Activated naive CD4-positive, alpha-beta T cell treated with anti-CD3 and anti-CD28 coated beads, Interleukin-2, amount 10 ng/mL, durations not matched to agents 7 days and 5 days (primary cell): ENCODE data around the gene SOX6.

ENCODE experiments used
- CTCF ChIA-PET: fragments of 350-600 bp; sonication (Branson Sonifier 250); formaldehyde crosslinking; loops from one replicate; lab custom pipeline; 2021; ENCODE audit warnings: antibody characterized with exemption; lab: Charles Lee
- DNase-seq: peaks from one replicate; pipeline ENCODE4 v3.0.0-alpha.2; 2020
- H3K27ac Mint-ChIP-seq: one replicate; pipeline ENCODE4 v1.8.0; 2021; ENCODE audit warnings: mild to moderate bottlenecking, moderate library complexity, mixed read lengths
- H3K27me3 Mint-ChIP-seq: one replicate; pipeline ENCODE4 v1.8.0; 2021; ENCODE audit warnings: mild to moderate bottlenecking, mixed read lengths
- H3K36me3 Mint-ChIP-seq: one replicate; pipeline ENCODE4 v1.8.0; 2021; ENCODE audit warnings: mixed read lengths
- H3K4me1 Mint-ChIP-seq: one replicate; pipeline ENCODE4 v1.8.0; 2021; ENCODE audit warnings: mixed read lengths
- H3K4me3 Mint-ChIP-seq: one replicate; pipeline ENCODE4 v1.8.0; 2021; ENCODE audit warnings: mild to moderate bottlenecking, moderate library complexity, mixed read lengths
- H3K9me3 Mint-ChIP-seq: one replicate; pipeline ENCODE4 v1.8.0; 2021; ENCODE audit warnings: mixed read lengths

Gene SOX6

GRCh38 chr11:16136792-16137390 is 219.5 kb downstream of the SOX6 start:
- Mint-ChIP-seq H3K9me3 (peaks cover 12% of the 10 kb centered on the region), H3K27ac (no peak overlapping the region), H3K36me3 (no peaks in the 10 kb centered on the region), H3K4me1 (no peaks in the 10 kb centered on the region), H3K27me3 (no peaks in the 10 kb centered on the region), H3K4me3 (no peak overlapping the region)
- DNase-seq, result no peak
- CTCF ChIA-PET, result no interaction called here

DNA sequence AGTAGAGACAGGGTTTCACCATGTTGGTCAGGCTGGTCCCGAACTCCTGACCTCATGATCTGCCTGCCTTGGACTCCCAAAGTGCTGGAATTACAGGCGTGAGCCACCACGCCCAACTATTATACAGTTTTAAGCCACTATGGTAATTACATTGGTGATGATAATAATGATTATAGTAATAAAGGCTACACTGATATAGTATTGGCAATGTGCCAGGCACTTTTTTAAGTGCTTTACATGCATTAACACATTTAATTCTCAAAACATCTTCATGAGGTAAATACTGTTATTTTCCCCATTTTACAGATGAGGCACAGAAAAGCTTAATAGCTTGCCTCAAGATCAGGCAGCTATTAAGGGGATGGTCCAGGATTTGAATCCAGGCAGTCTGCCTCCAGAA is 222.5 kb downstream of the SOX6 start:
- Mint-ChIP-seq H3K9me3 (peaks cover 7% of the 10 kb centered on the region), H3K4me1 (no peaks in the 10 kb centered on the region), H3K36me3 (no peaks in the 10 kb centered on the region), H3K4me3 (no peak overlapping the region), H3K27ac (no peak overlapping the region), H3K27me3 (no peaks in the 10 kb centered on the region)
- DNase-seq, result no peak
- CTCF ChIA-PET, result no interaction called here

DNA sequence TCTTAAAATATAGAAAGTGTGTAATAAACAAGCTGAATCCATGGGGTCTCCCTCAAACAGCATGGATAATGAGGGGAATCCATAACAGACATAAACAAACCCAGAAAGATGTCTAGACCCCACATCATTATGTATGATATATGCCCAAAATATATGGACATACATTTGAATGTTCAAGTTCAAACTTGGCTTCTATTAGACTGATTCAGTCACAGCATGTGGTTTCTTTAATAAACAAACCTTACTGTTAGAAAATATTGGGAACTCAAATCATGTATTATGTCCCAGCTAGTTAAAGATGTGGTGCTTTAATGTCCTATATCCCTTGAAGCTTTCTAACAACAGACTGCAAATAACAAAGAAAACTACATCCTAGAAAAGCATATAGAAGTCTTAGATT is 228.6 kb downstream of the SOX6 start:
- CTCF ChIA-PET, result no interaction called here
- Mint-ChIP-seq H3K4me1 (no peaks in the 10 kb centered on the region), H3K9me3 (peaks cover 4% of the 10 kb centered on the region), H3K36me3 (no peaks in the 10 kb centered on the region), H3K27me3 (no peaks in the 10 kb centered on the region), H3K27ac (no peak overlapping the region), H3K4me3 (no peak overlapping the region)
- DNase-seq, result no peak

DNA sequence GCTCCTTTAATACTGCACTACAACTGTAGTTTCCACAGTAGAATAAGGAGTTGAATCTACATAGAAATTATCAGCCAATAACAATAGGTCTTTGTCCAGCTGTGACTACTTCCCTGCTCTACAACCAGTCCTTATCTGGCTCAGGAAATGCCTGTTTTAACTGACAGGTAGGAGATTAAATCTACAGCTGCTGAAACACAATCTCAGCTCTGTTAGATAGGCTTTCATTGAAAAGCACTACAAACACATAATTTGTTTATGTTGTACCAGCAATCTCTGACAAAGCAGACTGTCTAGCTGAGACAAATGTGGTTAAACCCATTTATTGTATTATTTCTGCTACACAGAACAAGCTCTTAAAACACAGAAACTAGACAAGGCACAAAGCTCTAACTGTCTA is 230.0 kb downstream of the SOX6 start:
- Mint-ChIP-seq H3K27me3 (no peaks in the 10 kb centered on the region), H3K36me3 (no peaks in the 10 kb centered on the region), H3K9me3 (peaks cover 3% of the 10 kb centered on the region), H3K4me1 (no peaks in the 10 kb centered on the region), H3K4me3 (no peak overlapping the region), H3K27ac (no peak overlapping the region)
- no peak for DNase-seq
- CTCF ChIA-PET, result no interaction called here

GRCh38 chr11:16125796-16126195 is 230.6 kb downstream of the SOX6 start:
- no peaks in the 10 kb centered on the region for H3K4me1 Mint-ChIP-seq
- CTCF ChIA-PET, result no interaction called here
- no peak overlapping the region for H3K27ac Mint-ChIP-seq
- peaks cover 3% of the 10 kb centered on the region for H3K9me3 Mint-ChIP-seq
- no peak overlapping the region for H3K4me3 Mint-ChIP-seq
- H3K27me3 Mint-ChIP-seq, result no peaks in the 10 kb centered on the region
- no peaks in the 10 kb centered on the region for H3K36me3 Mint-ChIP-seq
- DNase-seq, result no peak

- H3K36me3 Mint-ChIP-seq, result no peaks in the 10 kb centered on the region
- H3K4me1 Mint-ChIP-seq, result no peaks in the 10 kb centered on the region
- no peak overlapping the region for H3K4me3 Mint-ChIP-seq
- CTCF ChIA-PET, result no interaction called here
- H3K27ac Mint-ChIP-seq, result no peak overlapping the region
- DNase-seq, result no peak
- H3K9me3 Mint-ChIP-seq, result peaks cover 3% of the 10 kb centered on the region
- no peaks in the 10 kb centered on the region for H3K27me3 Mint-ChIP-seq
These were observed 232.0 kb downstream of the SOX6 start for GRCh38 chr11:16124390-16124789.

- DNase-seq, result no peak
- Mint-ChIP-seq H3K9me3 (peaks cover 3% of the 10 kb centered on the region), H3K36me3 (no peaks in the 10 kb centered on the region), H3K4me1 (no peaks in the 10 kb centered on the region), H3K27ac (no peak overlapping the region), H3K4me3 (no peak overlapping the region), H3K27me3 (no peaks in the 10 kb centered on the region)
- CTCF ChIA-PET, result no interaction called here
These were observed 234.5 kb downstream of the SOX6 start for GRCh38 chr11:16121853-16122252.

DNA sequence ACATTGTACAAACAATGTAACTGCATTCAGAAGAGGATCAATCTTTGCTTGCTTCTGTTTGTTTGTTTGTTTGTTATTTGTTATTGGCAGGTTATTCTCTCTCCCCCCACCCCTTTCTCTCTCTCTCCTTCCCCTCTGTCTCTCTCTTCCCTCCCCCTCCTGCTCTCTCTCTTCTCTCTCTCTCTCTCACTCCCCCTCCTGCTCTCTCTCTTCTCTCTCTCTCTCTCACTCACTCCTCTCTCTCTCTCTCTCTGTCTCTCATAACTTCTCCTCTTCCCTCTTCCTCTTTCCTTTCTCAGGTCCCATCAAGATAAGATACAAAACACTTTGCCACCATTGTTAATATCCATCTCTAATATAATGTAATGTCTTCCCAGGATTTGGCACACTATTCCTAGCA is 236.3 kb downstream of the SOX6 start:
- CTCF ChIA-PET, result no interaction called here
- no peaks in the 10 kb centered on the region for H3K36me3 Mint-ChIP-seq
- no peaks in the 10 kb centered on the region for H3K27me3 Mint-ChIP-seq
- DNase-seq, result no peak
- no peaks in the 10 kb centered on the region for H3K4me1 Mint-ChIP-seq
- H3K9me3 Mint-ChIP-seq, result peaks cover 3% of the 10 kb centered on the region
- H3K4me3 Mint-ChIP-seq, result no peak overlapping the region
- H3K27ac Mint-ChIP-seq, result no peak overlapping the region

DNA sequence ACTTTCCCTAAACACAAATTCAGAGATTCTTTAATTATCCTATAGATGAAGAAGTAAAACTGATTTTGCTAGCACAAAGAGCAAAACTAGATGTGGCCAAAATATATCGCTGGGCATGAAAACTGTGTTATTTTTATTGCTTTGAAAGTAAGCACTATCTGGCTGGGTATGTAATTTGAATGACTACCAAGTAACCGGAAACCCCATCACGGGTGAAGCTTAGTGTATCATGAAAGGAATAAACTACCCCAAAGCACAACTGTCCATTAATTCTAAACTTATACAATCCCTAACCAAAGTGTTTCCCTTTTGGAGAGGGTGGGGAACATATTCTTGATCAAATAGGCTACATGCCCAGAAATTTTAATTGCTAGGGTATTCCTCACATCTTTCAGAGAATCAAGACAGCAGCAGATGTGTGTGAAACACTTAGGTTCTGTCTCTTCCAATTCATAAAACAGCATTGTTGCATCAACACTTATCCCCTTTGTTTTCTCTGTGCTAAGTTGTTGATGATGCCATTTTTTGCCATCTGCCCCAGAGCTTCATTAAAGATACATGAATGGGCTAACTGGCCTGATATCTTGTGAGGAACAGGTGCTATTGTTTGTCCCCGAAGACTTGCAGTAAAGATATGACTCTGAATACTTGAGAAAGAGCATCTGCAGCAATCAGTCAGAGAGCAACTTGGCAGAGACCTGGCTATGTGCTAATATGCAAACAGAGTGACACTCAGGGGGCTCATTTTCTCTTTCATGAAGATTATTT is 238.2 kb downstream of the SOX6 start:
- H3K9me3 Mint-ChIP-seq, result peaks cover 2% of the 10 kb centered on the region
- CTCF ChIA-PET, result no interaction called here
- H3K36me3 Mint-ChIP-seq, result no peaks in the 10 kb centered on the region
- H3K4me3 Mint-ChIP-seq, result no peak overlapping the region
- DNase-seq, result no peak
- no peaks in the 10 kb centered on the region for H3K27me3 Mint-ChIP-seq
- no peak overlapping the region for H3K27ac Mint-ChIP-seq
- no peaks in the 10 kb centered on the region for H3K4me1 Mint-ChIP-seq

- H3K9me3 Mint-ChIP-seq, result peaks cover 2% of the 10 kb centered on the region
- DNase-seq, result no peak
- no peak overlapping the region for H3K4me3 Mint-ChIP-seq
- H3K27ac Mint-ChIP-seq, result no peak overlapping the region
- H3K4me1 Mint-ChIP-seq, result no peaks in the 10 kb centered on the region
- CTCF ChIA-PET, result no interaction called here
- H3K36me3 Mint-ChIP-seq, result no peaks in the 10 kb centered on the region
- no peaks in the 10 kb centered on the region for H3K27me3 Mint-ChIP-seq
These were observed 241.1 kb downstream of the SOX6 start for GRCh38 chr11:16114978-16115871.

- no peak overlapping the region for H3K27ac Mint-ChIP-seq
- H3K9me3 Mint-ChIP-seq, result peaks cover 2% of the 10 kb centered on the region
- CTCF ChIA-PET, result no interaction called here
- H3K4me1 Mint-ChIP-seq, result no peaks in the 10 kb centered on the region
- H3K27me3 Mint-ChIP-seq, result no peaks in the 10 kb centered on the region
- DNase-seq, result no peak
- H3K36me3 Mint-ChIP-seq, result no peaks in the 10 kb centered on the region
- H3K4me3 Mint-ChIP-seq, result no peak overlapping the region
These were observed 241.9 kb downstream of the SOX6 start for GRCh38 chr11:16114431-16114830.

GRCh38 chr11:16111690-16112089 is 244.7 kb downstream of the SOX6 start:
- H3K27ac Mint-ChIP-seq, result no peak overlapping the region
- H3K27me3 Mint-ChIP-seq, result no peaks in the 10 kb centered on the region
- no peaks in the 10 kb centered on the region for H3K36me3 Mint-ChIP-seq
- H3K9me3 Mint-ChIP-seq, result peaks cover 2% of the 10 kb centered on the region
- no peaks in the 10 kb centered on the region for H3K4me1 Mint-ChIP-seq
- DNase-seq, result no peak
- no peak overlapping the region for H3K4me3 Mint-ChIP-seq
- CTCF ChIA-PET, result no interaction called here

- Mint-ChIP-seq H3K27me3 (no peaks in the 10 kb centered on the region), H3K27ac (no peak overlapping the region), H3K36me3 (no peaks in the 10 kb centered on the region), H3K4me1 (no peaks in the 10 kb centered on the region), H3K9me3 (peaks cover 2% of the 10 kb centered on the region), H3K4me3 (no peak overlapping the region)
- CTCF ChIA-PET, result no interaction called here
- no peak for DNase-seq
These were observed 245.5 kb downstream of the SOX6 start for GRCh38 chr11:16110886-16111285.

DNA sequence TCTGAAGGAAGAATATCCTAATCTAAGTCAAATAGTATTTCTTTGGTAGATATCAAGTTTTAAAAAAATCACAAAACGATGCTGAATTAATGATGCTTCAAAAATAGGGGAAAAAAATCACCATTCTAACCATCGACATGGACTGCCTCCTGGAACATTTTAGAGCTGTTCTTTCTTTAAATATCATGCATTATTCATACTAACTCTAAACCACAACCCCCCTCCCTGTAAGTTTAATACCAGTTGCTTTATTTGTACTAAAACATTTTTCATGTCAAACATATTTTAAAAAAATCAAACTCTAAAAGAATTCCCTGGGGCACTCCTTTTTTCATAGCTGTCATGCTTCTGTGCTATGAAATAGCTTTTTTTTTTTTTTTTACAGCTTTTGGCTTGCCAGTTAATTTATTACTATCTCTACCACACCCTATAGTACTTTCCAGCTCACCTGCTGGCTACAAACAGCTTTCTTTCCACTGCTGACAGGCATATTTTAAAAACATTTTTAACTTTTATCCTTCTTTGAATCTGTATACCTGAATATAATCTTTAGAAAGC is 256.9 kb downstream of the SOX6 start:
- CTCF ChIA-PET, result interaction anchor here (0.6 kb wide), 1 partner anchor 239 kb away, joined by 3 read pairs; no protein-coding TSS in a partner anchor

More for the DNA sequence above, 256.9 kb downstream of the SOX6 start:
- Mint-ChIP-seq H3K36me3 (no peaks in the 10 kb centered on the region), H3K27me3 (no peaks in the 10 kb centered on the region), H3K4me1 (no peaks in the 10 kb centered on the region), H3K27ac (no peak overlapping the region), H3K9me3 (peaks cover 3% of the 10 kb centered on the region), H3K4me3 (no peak overlapping the region)
- DNase-seq, result no peak
